Epithelial cell of proximal tubule (primary cell): ENCODE results near the gene SF3B6. TPM values are rescaled to one million over a fixed set of nuclear protein-coding genes. Genes with fewer than 3 reads are reported as not detected.
"Not testable (repeated sequence)": the region's sequence is repeated elsewhere in the genome, so short reads cannot be mapped to it uniquely, and the experiment has no call there.

ENCODE experiments used
- DNase-seq: peaks from one replicate; pipeline ENCODE4 v3.0.0-alpha.2; 2011; ENCODE audit warnings: low read depth
- H3K4me3 ChIP-seq: 2 replicates; pipeline ENCODE4 v1.5.1; 2011; ENCODE audit warnings: low read depth, mild to moderate bottlenecking, low read length
- total RNA-seq: library from RNA; depleted of rRNA; stranded (reverse); fragments of >200 nt; gene quantifications from 2 replicates; pipeline ENCODE4 v1.2.3, GENCODE V29; 2015
- TF ChIP-seq, protein P1 (sequence below): conservative IDR thresholded peaks from 2 replicates; pipeline ENCODE4 v1.5.1; 2012; ENCODE audit warnings: low read depth, mild to moderate bottlenecking, low read length

SF3B6 gene
- total RNA-seq, 1 donor from 2014 or later: 226 TPM

DNA sequence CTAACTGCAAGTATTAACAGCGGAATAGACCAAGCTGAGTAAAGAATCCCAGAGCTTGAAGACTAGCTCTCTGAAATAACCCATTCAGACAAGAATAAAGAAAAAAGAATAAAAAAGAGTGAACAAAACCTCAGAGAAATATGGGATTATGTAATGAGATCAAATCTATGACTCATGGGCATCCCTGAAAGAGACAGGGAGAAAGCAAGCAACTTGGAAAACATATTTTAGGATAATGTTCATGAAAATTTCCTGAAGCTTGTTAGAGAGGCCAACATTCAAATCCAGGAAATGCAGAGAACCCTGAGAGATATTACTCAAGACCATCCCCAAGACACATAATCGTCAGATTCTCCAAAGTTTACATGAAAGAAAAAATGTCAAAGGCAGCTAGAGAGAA, 29.7 kb upstream of the SF3B6 start:
- no peak overlapping the region for H3K4me3 ChIP-seq
- TF ChIP-seq, protein P1, sequence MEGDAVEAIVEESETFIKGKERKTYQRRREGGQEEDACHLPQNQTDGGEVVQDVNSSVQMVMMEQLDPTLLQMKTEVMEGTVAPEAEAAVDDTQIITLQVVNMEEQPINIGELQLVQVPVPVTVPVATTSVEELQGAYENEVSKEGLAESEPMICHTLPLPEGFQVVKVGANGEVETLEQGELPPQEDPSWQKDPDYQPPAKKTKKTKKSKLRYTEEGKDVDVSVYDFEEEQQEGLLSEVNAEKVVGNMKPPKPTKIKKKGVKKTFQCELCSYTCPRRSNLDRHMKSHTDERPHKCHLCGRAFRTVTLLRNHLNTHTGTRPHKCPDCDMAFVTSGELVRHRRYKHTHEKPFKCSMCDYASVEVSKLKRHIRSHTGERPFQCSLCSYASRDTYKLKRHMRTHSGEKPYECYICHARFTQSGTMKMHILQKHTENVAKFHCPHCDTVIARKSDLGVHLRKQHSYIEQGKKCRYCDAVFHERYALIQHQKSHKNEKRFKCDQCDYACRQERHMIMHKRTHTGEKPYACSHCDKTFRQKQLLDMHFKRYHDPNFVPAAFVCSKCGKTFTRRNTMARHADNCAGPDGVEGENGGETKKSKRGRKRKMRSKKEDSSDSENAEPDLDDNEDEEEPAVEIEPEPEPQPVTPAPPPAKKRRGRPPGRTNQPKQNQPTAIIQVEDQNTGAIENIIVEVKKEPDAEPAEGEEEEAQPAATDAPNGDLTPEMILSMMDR: no peak
- DNase-seq: no peak

DNA sequence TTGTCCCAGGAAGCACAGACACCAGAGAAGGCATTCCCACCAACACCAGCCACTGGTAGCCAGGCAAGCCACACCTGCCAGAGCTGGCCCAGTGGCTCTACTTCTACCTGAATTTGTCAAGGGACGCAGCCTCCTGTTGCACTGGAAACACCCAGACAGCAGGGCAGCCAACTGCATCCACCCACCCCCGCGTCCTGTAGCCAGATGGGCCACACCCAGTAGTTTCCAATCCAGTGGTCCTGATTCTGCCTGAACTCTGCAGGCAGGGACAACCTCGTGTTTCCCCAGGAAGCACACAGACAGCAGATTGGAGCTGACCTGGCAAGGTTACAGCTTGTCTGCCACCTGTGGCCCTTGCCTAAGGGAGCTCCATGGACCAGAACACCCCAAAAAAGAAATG, 28.8 kb upstream of the SF3B6 start:
- TF ChIP-seq, protein P1: no peak
- DNase-seq: no peak
- H3K4me3 ChIP-seq: no peak overlapping the region

DNA sequence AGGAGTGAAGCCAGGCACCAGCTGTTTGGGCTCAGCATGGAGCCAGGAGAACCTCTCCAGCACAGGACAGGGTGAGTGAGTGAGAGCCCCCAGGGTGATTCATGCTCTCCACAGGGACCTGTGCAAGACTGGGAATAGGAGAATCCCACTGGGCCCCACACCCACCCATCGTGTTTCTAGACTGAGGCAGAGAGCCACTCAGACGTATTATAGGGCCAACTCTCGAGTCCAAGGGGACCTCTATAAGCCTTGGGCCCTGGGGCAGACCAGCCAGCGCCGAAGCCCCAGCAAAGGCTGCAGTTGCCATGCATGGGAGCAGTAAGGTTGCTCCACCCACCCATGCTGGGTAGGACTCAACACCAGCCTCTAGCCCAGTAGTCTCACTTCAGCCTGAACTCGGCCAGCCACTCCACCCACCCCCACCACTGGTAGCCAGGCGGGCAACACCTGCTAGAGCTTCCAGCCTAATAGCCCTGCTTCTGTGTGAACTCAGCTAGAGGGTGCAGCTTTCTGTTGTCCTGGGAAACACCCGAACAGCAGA, 28.1 kb upstream of the SF3B6 start:
- no peak overlapping the region for H3K4me3 ChIP-seq
- TF ChIP-seq, protein P1: no peak

DNA sequence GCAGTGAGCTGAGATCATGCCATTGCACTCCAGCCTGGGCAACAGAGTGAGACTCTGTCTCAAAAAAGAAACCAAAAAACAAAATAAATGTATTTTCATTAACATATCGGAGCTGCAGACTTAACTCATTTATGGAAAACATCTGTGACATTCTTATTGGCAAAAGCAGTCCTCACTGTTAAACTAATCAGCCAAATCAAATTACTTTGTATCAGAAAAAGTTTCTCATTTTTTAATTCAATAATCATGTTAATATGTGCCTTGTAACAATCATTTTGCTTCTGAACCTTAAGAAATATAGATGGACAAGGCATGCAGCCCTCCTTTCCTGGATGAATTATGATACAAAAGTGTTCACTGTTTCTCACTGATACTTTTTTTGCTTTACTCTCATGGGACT, 26.6 kb upstream of the SF3B6 start:
- TF ChIP-seq, protein P1: no peak
- DNase-seq: no peak
- no peak overlapping the region for H3K4me3 ChIP-seq

More for the DNA sequence above, 28.1 kb upstream of the SF3B6 start:
- no peak for DNase-seq

DNA sequence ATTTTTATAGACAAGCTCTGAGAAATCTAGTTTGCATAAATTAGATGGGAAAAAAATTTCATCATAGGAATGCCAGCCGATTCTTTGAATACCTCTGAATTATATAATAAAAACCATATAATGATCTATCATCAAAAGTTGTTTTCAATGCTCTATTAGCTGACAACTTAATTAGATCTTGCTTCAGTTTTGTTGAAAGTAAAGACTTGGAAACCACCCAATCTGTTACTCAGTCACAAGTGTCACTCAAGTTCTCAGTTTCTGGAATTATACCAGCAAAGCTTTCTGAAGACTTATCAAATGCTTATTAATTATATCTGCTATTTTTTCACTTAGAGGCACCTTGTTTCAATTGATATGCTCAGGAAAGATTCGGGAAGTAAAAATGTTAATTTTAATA, 25.9 kb upstream of the SF3B6 start:
- no peak for DNase-seq
- TF ChIP-seq, protein P1: no peak

DNA sequence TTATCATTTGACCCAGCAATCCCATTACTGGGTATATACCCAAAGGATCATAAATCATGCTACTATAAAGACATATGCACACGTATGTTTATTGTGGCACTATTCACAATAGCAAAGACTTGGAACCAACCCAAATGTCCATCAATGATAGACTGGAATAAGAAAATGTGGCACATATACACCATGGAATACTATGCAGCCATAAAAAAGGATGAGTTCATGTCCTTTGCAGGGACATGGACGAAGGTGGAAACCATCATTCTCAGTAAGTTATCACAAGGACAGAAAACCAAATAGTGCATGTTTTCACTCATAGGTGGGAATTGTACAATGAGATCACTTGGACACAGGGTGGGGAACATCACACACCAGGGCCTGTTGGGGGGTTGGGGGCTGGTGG, 24.6 kb upstream of the SF3B6 start:
- not testable (repeated sequence) for DNase-seq

More for the DNA sequence above, 25.9 kb upstream of the SF3B6 start:
- no peak overlapping the region for H3K4me3 ChIP-seq

DNA sequence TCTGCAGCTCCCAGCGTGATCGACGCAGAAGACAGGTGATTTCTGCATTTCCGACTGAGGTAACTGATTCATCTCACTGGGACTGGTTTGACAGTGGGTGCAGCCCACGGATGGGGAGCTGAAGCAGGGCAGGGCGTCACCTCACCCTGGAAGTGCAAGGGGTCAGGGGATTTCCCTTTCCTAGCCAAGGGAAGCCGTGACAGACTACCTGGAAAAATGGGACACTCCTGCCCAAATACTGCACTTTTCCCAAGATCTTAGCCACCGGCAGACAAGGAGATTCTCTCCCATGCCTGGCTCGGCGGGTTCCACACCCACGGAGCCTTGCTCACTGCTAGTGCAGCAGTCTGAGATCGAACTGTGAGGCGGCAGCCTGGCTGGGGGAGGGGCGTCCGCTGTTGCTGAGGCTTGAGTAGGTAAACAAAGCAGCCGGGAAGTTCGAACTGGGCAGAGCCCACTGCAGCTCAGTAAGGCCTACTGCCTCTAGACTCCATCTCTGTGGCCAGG, 19.1 kb upstream of the SF3B6 start:
- DNase-seq, H3K4me3 ChIP-seq: not testable (repeated sequence)

More for the DNA sequence above, 24.6 kb upstream of the SF3B6 start:
- H3K4me3 ChIP-seq: not testable (repeated sequence)

DNA sequence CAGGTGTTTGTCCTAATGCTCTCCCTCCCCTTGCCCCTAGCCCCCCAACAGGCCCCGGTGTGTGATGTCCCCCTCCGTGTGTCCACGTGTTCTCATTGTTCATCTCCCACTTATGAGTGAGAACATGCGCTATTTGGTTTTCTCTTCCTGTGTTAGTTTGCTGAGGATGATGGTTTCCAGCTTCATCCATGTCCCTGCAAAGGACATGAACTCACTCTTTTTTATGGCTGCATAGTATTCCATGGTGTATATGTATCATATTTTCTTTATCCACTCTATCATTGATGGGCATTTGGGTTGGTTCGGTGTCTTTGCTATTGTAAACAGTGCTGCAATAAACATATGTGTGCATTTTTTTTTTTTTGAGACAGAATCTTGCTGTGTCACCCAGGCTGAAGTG, 17.1 kb upstream of the SF3B6 start:
- not testable (repeated sequence) for H3K4me3 ChIP-seq, DNase-seq
